Measurements from ENCODE around the gene PCAT7.
"Not testable (repeated sequence)": the region's sequence is repeated elsewhere in the genome, so short reads cannot be mapped to it uniquely, and the experiment has no call there.

The PCAT7 gene

GRCh38 chr9:94564279-94564678 is 9.4 kb downstream of the PCAT7 start:
- not testable (repeated sequence) for DNase-seq

- no peak for DNase-seq
Observed at GRCh38 chr9:94566550-94566949, 11.7 kb downstream of the PCAT7 start.

DNA sequence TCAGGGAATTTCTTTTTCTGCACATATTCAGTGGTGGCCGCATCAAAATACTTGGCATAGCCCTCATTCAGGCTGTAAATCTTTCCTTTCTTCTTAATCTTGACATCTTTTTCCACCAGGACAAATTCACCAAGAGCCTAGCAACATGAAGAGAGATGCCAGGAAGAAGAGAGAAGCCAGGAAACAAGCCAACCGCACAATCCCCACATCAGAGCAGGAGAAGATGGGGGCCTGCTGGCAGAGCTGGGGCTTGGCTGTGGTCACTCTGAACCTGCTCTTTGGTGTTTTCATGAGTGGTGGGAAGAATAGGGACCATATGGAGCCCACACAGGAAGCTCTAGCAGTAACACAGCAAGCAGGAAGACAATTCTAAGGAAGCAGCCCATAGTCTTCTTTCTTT is 12.4 kb downstream of the PCAT7 start:
- no peak for DNase-seq

DNA sequence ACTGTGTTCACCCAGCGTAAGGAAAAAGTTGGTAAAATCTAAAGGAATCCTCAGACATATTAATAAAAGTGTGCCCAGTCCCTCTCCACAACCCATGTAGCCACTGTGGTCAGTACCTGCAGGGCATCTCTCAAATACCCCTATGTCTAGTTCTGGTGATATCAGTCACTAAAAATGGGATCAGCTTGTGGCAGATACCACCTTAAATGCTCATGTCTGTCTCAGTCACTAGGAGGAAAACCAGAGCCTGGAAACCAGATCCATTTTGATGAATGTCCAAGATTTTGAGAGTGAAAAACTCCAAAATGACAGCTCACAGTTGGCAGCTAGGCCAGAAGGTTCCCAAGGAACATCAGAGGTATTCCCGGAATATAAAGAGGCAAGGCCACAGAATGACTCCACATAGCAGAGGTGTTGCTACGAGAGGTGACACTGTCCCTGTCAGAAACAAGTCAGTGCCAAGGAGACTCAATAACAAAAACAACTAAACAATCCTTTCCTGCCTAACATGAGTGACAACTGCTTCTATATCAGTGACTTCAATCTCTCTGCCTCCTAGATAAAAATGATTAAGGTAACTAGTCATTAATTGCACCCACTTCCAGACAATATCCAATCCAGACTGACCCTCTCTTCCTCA is 13.5 kb downstream of the PCAT7 start:
- DNase-seq: no peak

- no peak for DNase-seq
Observed at GRCh38 chr9:94568972-94569712, 14.3 kb downstream of the PCAT7 start.

DNA sequence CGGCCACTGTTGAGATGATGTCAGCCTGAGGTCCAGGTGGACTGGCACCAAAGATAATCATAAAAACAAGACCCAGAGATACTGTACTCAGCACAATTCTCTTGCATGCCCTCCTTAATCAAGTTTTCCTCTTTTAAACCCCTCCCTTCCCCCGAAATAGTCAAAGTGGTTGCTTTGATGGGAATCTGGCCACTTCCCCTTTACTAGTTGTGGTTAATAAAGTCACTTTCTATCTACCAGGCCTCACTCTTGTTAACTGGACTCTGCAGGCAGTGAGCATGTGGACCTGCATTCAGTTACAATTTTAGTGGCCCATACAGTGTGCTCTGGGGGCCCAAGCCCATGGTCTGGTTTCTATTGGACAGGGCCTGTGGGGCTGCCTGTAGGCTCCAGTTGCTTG is 21.2 kb downstream of the PCAT7 start:
- no peak for DNase-seq

DNA sequence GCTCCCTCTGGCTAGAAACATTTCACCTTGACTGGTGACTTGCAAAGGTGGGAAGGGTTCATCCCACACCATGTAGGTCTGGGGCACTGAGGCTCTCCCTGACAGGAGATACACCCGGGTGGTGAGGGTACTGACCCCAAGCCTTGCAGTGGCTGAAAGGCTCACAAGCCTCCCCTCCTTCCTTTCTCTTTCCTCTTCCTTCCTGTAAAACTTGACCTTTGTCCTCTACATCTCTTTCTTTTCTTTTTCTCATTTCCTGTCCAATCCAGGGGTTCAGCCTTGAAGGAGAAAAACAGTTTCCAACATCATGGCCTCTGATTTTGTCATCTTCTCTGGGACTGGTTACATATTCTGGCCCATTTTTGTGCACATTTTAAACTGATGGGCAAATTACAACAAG is 22.2 kb downstream of the PCAT7 start:
- DNase-seq: no peak

- DNase-seq: no peak
Observed at GRCh38 chr9:94577571-94577970, 22.7 kb downstream of the PCAT7 start.

DNA sequence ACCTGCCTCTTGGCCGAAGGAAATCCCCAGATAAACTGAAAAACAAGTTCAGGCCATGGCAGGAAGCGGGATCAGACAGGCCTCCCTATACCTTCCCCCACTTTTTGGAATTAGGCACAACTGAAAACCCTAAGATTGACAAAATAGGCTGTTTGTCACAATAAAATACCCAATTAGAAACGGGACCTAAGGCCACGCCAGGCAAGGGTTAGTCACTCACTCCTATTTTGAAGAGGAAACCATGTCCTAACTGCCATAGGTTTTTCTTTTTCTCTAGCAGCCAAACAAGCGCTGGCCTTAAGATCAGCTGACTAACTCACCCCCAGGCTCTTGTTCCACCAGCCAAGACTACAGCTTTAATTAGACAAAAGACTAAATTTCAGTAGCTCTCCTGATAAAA is 26.8 kb downstream of the PCAT7 start:
- no peak for DNase-seq

DNA sequence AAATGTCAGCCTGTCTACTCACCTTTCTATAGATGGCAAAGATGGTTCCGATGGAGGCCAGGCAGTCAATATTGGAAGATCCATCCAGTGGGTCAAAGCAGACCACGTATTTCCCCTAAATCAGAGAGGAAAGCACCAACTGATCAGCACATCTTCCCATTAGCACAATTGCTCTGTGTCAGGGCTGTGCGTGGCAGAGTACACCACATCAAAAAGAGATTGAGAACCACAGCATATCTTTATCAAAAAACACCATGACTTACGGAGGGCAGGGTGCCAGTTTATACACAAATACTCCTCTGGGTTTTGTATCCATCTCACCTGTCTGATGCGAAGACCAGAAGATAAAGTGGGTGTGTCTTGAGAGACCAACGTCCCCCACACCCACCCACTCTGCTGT is 29.7 kb downstream of the PCAT7 start:
- DNase-seq: no peak

GRCh38 chr9:94586316-94586715 is 31.4 kb downstream of the PCAT7 start:
- DNase-seq: no peak

- no peak for DNase-seq
Observed at GRCh38 chr9:94586814-94587213, 31.9 kb downstream of the PCAT7 start.

DNA sequence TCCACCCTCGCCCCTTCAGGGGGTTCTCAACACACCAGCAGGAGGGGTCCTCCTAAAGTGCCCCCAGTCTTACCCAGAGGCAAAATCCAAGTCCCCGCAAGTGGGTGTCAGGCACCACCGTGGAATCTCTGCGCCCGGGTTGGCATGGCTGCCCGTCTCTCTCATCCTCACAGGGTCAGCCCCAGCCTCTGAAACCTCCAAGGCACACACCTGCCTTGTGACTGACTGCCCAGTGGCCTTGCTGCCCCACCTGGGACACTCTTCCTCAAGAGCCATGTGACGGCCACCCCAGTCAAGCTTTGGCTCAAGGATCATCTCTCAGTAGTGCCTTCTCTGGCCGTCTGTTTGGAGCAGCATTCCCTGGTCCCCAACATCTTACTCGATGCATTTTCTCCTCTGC is 33.8 kb downstream of the PCAT7 start:
- DNase-seq: no peak

- DNase-seq: not testable (repeated sequence)
Observed at GRCh38 chr9:94591046-94591545, 36.2 kb downstream of the PCAT7 start.

DNA sequence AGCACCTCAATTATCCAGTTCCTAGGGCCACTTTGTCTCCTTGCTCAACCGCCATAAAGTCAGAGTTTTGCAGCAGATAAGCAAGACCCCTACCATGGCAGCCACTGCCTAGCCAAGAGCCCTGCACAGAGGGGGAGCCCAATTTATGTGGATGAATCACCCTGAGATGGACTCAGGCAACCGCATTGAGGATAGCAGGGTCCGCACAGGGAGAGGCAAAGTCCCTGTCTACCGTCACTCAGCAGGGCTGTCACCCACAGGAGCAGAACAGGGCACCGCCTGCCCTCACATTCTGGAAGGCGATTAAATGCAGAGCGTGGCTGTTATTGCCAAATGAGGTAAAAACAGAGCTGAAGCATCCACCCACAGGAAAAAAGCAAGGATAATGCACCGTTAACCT is 37.0 kb downstream of the PCAT7 start:
- DNase-seq: no peak

- not testable (repeated sequence) for DNase-seq
Observed at GRCh38 chr9:94592683-94593082, 37.8 kb downstream of the PCAT7 start.

GRCh38 chr9:94593459-94594345 is 38.8 kb downstream of the PCAT7 start, which contains the start of gene FBP2:
Gene FBP2, minus strand, starts transcription at chr9:94593824. Its CDS starts 98 bp downstream, at chr9:94593726.
- DNase-seq: no peak

- DNase-seq: no peak
Observed at GRCh38 chr9:94599102-94599501, 44.2 kb downstream of the PCAT7 start.

- no peak for DNase-seq
Observed at GRCh38 chr9:94600258-94600657, 45.4 kb downstream of the PCAT7 start.

GRCh38 chr9:94600715-94601114 is 45.8 kb downstream of the PCAT7 start:
- DNase-seq: no peak

DNA sequence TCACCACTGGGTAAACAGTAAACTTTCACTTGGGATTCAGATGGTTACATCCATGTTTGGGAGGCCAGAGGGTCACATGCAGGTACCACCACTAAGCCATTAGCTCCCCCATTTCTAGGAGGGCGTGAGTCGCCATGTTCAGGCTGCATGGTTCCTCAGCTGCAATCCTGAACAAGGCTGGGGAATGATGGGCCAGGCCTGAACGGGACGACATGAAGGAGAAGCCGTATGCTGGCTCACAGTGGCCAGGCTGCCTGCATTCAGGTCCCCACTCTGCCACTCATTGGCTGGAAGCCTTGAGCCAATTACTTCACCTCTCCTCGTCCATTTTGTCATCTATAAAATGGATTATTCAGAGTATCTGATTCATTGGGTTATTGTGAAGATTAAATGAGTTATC is 47.8 kb downstream of the PCAT7 start:
- DNase-seq: no peak

DNA sequence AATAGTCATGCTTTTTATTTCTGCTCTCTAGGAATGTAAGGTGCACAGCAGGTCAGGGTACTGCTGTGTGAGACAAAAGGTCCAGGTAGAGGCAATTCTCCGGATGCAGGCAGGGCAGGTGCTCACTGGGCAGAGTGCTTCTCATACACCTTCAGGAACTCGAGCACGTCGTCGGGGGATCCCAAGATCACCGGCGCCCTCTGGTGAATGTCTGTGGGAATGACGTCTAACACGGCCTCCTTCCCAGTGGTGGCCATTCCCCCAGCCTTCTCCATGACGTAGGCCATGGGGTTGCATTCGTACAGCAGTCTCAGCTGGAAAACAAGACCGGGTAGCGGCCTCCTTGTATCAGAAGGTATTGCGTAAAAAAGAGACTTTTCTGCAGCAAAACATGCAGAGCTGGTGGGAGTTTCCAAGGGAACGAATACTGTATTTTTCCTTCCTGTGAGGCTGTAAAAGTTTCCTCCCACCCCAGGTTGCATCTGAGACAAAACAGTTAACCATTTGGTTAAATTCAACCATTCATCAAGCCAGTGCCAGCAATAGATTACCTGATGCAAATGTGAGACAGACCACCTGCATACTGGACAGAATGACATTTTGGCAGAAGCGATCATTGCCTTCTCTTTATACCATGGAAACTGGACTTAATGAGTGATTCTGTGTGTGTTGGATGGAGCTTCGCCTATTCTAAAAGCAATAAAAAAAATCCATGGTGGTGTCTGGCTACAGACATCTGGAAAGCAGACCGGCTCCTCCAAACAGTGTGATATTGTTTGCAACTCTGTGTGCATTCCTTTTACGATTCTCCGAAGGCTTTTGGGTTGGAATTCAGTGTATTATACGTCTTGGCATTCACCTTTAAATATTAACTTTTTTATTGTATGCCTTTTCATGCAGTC is 48.6 kb downstream of the PCAT7 start:
- DNase-seq: peak; percentile 6

Data from NCI-H2107 (cell line).